ENCODE measurements around the gene KCNJ10.

DNA sequence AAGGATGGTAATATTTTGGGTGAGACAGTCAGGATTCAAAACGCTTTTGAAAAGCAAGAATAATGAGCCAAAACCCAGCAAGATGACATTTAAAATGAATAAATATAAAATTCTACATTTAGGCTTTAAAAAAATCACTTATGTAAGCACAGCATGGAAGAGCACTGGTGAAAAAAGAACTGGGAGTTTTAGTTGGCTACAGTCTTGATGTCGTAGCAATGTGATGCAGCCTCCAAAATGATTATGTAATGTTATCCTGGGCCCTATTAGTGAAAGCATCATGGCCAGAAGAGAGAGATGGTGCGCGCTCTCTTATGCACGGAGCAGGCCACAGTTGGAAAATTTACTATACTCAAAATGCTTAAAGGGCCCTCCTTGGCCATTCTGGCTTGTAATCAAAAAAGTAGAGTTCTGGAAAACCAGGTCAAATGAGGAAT is 16.5 kb upstream of the KCNJ10 start:
- TF ChIP-seq, protein P1, sequence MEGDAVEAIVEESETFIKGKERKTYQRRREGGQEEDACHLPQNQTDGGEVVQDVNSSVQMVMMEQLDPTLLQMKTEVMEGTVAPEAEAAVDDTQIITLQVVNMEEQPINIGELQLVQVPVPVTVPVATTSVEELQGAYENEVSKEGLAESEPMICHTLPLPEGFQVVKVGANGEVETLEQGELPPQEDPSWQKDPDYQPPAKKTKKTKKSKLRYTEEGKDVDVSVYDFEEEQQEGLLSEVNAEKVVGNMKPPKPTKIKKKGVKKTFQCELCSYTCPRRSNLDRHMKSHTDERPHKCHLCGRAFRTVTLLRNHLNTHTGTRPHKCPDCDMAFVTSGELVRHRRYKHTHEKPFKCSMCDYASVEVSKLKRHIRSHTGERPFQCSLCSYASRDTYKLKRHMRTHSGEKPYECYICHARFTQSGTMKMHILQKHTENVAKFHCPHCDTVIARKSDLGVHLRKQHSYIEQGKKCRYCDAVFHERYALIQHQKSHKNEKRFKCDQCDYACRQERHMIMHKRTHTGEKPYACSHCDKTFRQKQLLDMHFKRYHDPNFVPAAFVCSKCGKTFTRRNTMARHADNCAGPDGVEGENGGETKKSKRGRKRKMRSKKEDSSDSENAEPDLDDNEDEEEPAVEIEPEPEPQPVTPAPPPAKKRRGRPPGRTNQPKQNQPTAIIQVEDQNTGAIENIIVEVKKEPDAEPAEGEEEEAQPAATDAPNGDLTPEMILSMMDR (optimal IDR thresholded peaks at IDR 0.05 in 1 of 3, IDR thresholded peaks at IDR 0.05 in 1 of 3, conservative IDR thresholded peaks at IDR 0.05 in 1 of 3; ENCODE audit: extremely low read depth in 1 of 3, insufficient read depth in 2 of 3, low read length in 3 of 3), result no peak
- no peak for TF ChIP-seq EZH2 (IDR thresholded peaks at IDR 0.05; ENCODE audit: low read length)

Measured in keratinocyte (primary cell).